HL-60 (cell line): ENCODE data around the gene TMEM247.

Experiments used
- DNase-seq, 2 experiments: peaks; one replicate each; pipeline ENCODE4 v3.0.0-alpha.2; 2010 to 2020; ENCODE audit warnings: low read depth in 1 of 2, low spot score in 1 of 2
- H3K27ac ChIP-seq: fragments of 250-450 bp; sonication (Bioruptor Pico); replicated peaks from 2 replicates; pipeline ENCODE4 v1.5.1; 2020; ENCODE audit warnings: mild to moderate bottlenecking, moderate library complexity
- H3K27me3 ChIP-seq: fragments of 250-450 bp; sonication (Bioruptor Pico); 2 replicates; pipeline ENCODE4 v1.5.1; 2021; ENCODE audit warnings: mild to moderate bottlenecking, moderate library complexity; ENCODE audit not compliant: insufficient read depth, poor library complexity, severe bottlenecking
- H3K4me3 ChIP-seq: replicated peaks from 2 replicates; pipeline ENCODE4 v1.5.1; 2011; ENCODE audit warnings: mild to moderate bottlenecking, control low read depth, low read length; ENCODE audit not compliant: insufficient read depth
- CTCF ChIP-seq: IDR thresholded peaks from one replicate; pipeline ENCODE4 v1.5.1; 2011; ENCODE audit warnings: low read length, control low read depth, inconsistent platforms; ENCODE audit not compliant: insufficient read depth
- GABPA ChIP-seq: IDR thresholded peaks from 2 replicates; pipeline ENCODE4 v1.6.1; 2012; ENCODE audit warnings: low read depth
- POLR2AphosphoS5 ChIP-seq: IDR thresholded peaks from 2 replicates; pipeline ENCODE4 v1.6.1; 2012; ENCODE audit warnings: low read depth
- REST ChIP-seq: IDR thresholded peaks from 2 replicates; pipeline ENCODE4 v1.6.1; 2012; ENCODE audit warnings: low read depth; ENCODE audit not compliant: insufficient replicate concordance
- SPI1 ChIP-seq: IDR thresholded peaks from 2 replicates; pipeline ENCODE4 v1.6.1; 2012; ENCODE audit warnings: low read depth, mild to moderate bottlenecking, borderline replicate concordance

Gene TMEM247

GRCh38 chr2:46441838-46442712 lies 37.3 kb upstream of the TMEM247 start:
- DNase-seq: no peak
- TF ChIP-seq REST (no peak), CTCF (no peak), POLR2AphosphoS5 (no peak)
- Histone ChIP-seq H3K27me3 (no peaks in the 10 kb centered on the region), H3K4me3 (no peak overlapping the region), H3K27ac (no peak overlapping the region)

- no peaks in the 10 kb centered on the region for H3K27me3 ChIP-seq
- no peak for DNase-seq
- TF ChIP-seq GABPA (no peak), CTCF (no peak), POLR2AphosphoS5 (no peak), REST (no peak), SPI1 (no peak)
- no peak overlapping the region for H3K4me3 ChIP-seq
- no peak overlapping the region for H3K27ac ChIP-seq
Observed at GRCh38 chr2:46444732-46445131, 34.6 kb upstream of the TMEM247 start.

- no peak for DNase-seq
- Histone ChIP-seq H3K27me3 (no peaks in the 10 kb centered on the region), H3K27ac (no peak overlapping the region), H3K4me3 (no peak overlapping the region)
- TF ChIP-seq SPI1 (no peak), CTCF (no peak), POLR2AphosphoS5 (no peak)
Observed at GRCh38 chr2:46445556-46445955, 33.8 kb upstream of the TMEM247 start.
